HG02840 (cell line): ENCODE results near the gene GRPEL1.

Source experiments
- ATAC-seq: cut with Tn5 transposase; IDR thresholded peaks from one replicate; pipeline ENCODE4 v1.9.1; 2021; ENCODE audit warnings: mild to moderate bottlenecking, moderate library complexity, moderate number of reproducible peaks; ENCODE audit not compliant: unreplicated experiment, low FRiP score

GRPEL1 gene

GRCh38 chr4:7067126-7067451, 775 bp downstream of the GRPEL1 start:
- ATAC-seq = no peak

- ATAC-seq = no peak
Measured at GRCh38 chr4:7066493-7066892, 1.4 kb downstream of the GRPEL1 start.

DNA sequence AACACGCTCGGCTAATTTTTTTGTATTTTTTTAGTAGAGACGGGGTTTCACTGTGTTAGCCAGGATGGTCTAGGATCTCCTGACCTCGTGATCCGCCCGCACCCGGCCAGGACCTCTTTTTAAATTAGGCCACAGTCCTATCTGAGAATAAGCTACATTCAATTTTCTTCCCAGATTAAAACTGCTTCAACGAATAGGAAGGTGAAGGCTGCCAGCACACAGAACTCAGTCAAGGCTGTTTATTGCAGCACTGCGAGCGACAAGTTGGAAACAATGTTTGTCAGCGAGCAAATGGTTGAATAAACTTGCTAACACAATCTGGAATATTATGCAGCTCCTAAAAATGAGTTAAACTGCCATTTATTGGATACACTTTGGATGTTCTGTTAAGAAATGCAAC, 1.9 kb downstream of the GRPEL1 start:
- no peak for ATAC-seq

- ATAC-seq = no peak
Measured at GRCh38 chr4:7063362-7063761, 4.5 kb downstream of the GRPEL1 start.

- no peak for ATAC-seq
Measured at GRCh38 chr4:7062816-7063215, 5.0 kb downstream of the GRPEL1 start.

GRCh38 chr4:7061815-7062214, 6.0 kb downstream of the GRPEL1 start:
- no peak for ATAC-seq

DNA sequence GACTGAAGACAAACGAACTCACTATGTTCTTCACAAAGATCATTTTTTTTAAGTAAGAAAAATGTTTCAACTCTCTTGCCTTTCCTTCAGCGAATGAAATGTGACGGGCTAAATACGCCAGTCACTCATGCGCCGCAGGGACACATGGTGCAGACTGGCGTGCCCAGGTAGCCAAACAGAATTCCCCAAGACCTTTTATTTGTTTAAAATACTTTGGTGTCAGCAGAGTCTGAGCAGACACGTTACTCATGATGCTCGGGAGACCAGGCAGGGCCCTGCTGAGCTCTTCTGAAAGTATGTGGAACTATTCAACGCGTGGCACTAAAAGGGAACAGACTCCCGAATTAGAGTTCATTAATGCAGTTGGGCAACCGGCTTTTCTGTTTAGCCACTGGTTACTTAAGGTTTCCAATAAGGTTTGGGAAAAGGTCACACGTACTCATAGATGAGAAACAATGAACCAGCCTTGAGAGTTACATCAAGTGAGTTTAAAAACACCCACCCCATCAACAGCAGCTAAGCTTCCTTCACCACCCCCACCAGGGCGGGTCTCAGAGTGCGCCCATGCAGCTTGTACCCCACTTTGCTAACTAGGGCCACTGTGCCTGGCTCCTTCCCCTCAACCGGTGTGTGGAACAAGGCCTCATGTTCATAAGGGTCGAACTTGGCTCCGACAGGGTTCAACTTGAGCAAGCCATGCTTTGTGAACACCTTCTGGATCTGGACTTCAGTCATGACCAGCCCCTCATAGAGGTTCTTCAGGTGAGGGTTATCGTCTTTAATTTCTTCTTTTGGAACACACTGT, 7.3 kb downstream of the GRPEL1 start:
- ATAC-seq = no peak

GRCh38 chr4:7059662-7060061, 8.2 kb downstream of the GRPEL1 start:
- no peak for ATAC-seq

GRCh38 chr4:7058792-7059191, 9.1 kb downstream of the GRPEL1 start:
- no peak for ATAC-seq

- no peak for ATAC-seq
Measured at GRCh38 chr4:7055990-7056325, 11.9 kb downstream of the GRPEL1 start.

DNA sequence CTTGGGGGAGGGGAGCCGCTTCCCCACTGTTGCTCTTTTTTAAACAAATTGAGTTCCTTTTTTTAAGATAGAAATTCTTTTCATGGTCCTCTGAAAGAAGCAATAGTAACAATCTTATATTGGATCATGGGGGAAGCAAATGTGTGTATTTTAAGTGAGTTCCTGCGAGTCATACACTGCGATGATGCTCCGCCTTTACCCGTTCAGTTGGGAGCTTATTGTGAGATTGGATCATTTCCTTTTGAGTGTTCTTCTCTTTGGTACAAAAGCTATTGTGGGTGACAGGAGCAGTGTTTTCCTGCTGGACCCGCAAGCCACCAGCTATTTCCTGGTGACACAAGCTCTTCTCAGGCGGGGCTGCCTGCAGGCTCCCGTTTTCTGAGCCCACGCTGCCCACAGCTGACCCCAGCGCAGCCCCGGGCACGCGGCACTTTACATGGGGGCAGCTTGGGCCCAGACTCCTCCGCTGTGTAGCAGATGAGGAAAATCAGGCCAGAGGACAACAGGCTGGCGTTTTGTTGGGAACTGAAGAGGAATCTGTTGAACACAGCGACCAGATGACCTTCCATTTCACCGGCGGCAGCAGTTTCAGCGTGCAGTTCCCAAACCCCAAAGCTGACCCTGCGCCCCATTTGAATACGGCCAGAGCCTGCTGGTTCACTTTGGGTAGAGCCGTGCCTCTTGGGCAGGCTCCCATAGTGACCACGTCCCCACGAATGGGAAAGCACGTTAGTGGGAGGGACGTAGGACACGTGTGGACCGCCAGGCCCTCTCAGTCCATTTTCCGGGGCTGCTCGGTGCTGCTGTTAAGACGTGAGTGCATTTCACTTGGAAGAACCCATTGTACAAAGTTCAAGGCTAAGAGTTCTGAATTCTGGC, 12.5 kb downstream of the GRPEL1 start:
- no peak for ATAC-seq

DNA sequence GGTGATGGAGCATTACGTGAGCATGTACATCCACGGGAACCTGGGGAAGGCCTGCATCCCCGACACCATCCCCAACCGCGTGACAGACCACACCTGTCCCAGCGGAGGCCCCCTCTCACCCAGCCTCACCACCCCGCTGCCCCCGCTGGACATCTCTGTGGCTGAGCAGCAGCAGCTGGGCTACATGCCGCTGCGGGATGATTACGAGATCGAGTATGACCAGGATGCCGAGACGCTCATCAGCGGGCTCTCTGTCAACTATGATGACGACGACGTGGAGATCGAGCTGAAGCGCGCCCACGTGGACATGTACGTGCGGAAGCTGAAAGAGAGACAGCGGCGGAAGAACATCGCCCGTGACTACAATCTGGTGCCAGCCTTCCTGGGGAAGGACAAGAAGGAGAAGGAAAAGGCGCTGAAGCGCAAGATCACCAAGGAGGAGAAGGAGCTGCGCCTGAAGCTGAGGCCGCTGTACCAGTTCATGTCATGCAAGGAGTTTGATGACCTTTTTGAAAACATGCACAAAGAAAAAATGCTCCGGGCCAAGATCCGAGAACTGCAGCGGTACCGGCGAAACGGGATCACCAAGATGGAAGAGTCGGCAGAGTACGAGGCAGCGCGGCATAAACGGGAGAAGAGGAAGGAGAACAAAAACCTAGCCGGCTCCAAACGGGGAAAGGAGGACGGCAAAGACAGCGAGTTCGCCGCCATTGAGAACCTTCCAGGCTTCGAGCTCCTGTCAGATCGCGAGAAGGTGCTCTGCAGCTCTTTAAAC, 13.6 kb downstream of the GRPEL1 start:
- no peak for ATAC-seq

GRCh38 chr4:7052923-7053715, 14.7 kb downstream of the GRPEL1 start:
- no peak for ATAC-seq

GRCh38 chr4:7052313-7052712, 15.6 kb downstream of the GRPEL1 start:
- no peak for ATAC-seq

DNA sequence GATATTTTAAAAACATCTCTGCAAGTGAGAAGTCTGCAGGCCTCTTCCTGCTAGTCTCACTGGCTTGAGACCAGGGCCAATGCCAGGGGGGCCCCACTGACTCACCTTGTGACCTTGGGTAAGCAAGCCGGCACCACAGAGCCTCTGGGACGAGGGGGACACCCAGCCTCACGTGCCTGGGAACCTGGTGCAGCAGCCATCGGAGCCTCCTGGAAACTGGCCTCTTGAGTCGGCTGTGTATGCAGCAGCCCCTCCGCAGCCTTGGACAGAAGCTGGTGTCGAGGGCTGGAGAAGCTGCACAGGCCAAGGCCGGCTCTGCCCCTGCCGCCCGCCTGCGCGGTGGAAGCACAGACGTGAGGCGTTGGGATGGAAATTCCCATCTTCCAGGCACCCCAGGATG, 16.0 kb downstream of the GRPEL1 start:
- ATAC-seq = no peak

DNA sequence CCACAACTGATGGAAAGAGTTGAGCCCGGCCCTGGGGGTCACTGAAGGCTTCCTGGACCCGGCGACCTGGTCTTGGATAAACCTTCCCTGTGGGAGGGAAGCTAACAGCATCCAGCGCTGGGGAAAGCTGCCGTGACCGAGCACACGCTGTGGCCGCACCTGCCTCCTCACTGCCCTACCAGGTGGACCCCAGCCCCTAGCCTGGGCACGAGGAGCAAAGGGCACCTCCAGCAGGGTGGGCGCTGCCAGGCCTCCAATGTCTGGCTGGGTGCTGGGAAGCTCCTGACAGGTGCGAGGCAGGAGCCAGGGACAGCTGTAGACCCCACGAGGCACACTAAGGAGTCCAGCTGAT, 16.7 kb downstream of the GRPEL1 start:
- no peak for ATAC-seq

DNA sequence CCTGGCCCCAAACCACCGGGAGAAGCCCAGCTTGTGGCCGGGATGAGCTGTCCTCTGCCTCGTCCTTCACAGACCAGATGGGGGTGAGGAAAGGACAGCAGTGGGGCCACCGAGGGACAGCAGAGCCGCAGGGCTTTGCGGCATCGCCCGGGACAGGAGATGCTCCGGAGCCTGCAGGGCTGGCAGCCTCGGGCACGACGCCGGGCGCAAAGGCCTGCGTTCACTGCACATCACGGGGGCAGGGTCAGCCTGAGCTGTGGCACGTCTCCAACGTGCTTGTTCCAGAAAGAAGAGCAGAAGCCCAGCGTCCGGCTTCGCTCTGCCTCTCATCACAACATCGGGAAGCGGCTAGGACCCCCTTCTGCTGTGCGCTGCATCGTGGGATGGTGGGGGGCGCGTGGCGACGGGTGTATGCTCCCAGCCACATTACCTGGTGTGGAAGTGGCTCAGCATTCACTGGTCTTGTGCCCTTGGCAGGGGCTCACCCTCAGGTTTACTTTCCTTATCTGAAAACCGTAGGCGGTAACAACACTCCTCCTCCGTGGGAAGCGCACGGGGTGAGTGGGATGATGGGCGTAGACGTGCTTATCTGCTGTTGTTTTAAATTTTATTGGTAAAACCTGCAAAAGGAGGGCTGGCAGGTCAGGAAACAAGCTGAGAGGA, 17.3 kb downstream of the GRPEL1 start:
- no peak for ATAC-seq

DNA sequence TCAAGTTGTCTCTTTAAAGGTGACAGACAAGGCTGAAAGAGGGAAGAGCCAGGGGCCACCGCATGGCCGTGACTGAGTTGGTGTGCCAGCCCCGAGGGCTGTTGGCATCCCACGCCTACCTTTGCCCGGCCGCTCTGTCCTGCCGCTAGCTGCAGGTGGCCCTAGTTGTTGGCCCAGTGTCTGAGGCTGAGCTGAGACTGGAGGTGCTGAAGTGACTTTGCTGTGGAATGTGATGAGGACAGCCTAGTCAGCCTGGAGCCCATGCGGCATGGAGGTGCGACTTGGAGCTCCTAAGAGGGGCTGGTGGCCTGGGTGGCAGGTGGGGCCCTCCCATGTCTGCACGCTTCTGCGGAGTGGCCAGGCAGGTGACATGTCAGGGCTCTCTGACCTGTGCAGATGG, 18.1 kb downstream of the GRPEL1 start:
- ATAC-seq = no peak

GRCh38 chr4:7049295-7049694, 18.6 kb downstream of the GRPEL1 start:
- ATAC-seq = no peak

DNA sequence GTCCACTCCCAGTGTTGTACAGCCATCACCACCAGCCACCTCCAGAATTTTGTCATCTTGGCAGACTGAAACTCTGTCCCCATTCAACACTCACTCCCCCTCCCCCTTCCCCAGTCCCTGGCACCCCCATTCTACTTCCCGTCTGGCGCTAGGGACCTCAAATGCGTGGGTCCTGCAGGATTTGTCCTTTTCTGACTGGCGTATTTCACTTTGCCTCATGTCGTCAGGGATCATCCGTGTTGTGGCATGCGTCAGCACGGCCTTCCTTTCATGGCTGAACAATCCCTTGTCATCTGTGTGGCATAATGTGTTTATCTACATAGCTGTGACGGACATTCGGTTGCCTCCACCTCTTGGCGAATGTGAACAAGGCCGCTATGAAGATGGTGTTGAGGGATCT, 19.2 kb downstream of the GRPEL1 start:
- no peak for ATAC-seq
